Femur (tissue), 1 donor: ENCODE measurements around the gene BMX.
A peak's percentile ranks its signal among the peaks of the same experiment; 100 is the strongest.

Experiments used
- DNase-seq: peaks from one replicate; pipeline ENCODE4 v3.0.0-alpha.2; 2017

The BMX gene

DNA sequence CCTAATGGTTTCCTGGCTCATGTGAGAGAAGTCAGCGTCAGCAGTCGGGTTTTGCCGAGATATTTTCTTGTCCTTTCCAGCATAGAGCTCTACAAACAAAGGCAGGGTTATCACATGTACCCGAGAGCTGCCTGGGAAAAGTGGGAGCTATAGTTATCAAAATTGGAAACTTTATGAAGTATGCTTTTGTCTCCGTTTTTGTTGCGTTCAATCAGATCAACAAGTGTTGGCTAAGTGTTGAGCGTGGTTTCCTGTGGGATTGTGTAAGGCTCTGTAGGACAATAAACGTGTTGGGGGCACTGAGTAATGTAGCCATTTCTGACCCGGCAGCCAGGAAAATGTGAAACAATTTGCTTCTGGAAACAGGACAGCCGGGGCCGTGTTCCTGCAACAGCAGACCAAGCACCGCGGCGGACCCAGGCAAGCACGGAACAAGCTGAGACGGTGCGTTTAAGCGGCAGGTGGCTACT lies at the start of gene BMX:
BMX (plus strand) TSS at position 311 of the 470 bp plus-strand sequence. CDS start 7,547 bp downstream, outside the sequence.
- DNase-seq: peak; percentile 65

DNA sequence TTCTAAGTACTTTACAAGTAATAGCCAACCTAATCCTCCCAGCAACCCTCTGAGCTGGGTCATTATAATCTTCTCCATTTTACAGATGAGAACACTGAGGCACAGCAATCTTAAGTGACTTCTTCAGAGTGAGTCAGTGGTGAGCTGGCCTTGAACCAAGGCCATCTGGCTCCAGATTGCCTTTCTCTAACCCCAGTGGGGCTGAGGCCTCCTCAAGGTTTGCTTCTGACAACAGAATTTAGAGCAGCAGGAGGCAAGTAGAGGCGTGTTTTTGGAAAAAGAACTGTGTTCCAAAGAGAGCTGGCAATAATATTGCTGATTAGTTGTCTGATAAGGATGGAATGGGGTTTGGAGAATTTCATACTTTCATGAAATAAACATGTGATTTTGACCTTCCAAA lies 48.7 kb upstream of the BMX start:
- no peak for DNase-seq

DNA sequence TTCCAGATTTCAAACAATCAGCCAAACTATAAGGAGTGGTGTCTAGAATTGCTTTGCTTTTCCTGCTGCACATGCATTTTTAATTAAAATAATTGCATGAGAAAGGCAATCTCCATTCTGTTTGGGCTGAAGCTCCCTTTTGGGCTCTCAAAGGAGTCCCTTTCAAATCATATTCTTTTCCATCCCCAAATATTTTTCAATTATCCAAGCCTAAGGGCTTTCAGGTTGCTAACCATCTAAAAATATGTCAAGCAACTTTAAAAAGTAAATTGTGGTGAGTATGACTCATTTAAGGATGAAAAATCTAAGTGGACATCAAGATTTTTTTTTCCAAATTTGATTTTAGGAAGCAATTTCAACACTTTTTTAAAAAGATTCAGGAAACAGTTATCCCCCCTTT lies 35.9 kb upstream of the BMX start:
- no peak for DNase-seq

DNA sequence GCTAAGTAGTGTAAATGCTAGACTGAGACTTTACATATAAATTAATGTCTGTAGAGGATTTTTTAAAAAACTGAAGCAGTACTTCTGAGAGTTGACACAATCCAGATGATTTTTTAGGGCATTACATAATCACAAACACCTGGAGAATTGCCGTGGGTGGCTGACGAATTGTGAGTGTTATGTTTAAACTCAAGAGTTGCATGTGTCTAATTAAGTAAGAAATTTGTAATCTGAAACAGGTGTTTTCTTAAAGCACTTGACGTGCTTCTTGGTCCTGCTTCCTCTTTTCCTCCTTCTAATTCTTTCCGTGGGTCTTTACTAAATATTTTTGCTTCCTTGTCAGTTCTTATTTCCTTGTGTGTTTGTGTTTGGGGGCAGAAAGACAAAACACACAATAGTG lies 35.3 kb upstream of the BMX start:
- DNase-seq: no peak

DNA sequence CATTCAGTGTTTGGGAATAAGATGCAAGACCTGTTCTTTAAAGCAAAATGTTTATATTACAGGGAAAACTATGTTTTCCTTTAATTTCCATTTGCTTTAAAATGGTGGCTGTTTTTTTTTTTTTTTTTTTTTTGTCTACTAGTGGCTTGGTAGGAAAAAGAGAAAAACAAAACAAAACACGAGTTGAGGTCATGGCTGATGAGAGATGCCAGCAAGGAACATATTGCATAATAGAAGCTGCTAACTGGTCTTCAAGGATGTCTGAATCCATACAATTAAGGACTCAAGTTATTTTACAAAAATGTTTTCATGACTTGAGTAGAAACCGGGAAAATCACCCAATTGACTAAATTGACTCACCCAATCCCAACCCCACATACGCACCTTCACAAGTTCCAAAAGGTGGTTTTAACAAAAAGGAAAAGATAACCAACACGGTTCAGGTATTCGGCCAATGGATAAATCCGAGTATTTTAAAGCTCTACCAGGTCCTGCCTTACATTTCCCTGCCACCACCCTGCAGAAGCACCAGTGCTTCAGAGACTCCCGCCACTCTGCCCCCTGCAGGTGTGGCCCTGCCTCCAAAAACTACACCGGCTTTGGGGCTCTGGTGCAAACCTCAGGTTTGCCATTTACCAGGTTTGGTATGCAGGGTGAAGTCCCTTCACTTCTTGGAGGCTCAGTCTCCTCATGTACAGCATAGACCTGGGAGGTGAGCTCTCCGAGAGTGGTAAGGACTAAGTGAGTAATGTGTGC lies 34.5 kb upstream of the BMX start:
- no peak for DNase-seq

DNA sequence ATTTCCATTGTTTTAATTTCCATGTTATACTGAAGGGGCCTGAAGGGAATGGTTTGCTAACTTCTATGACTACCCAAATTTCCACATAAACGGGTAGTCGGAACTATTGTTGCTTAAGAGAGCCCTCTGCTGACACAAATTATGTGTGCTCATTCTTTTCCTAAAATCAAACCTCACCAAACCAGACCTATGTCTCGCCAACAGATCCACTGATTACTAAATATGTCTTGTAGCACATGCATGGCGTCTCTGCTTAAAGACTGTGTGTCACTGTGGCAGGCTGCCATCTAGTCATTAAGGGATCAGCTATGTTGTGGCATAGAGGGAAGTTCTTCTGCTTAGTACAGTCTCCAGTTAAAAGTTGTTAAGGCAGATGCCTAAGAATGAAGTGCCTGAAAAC lies 32.6 kb upstream of the BMX start:
- peak; percentile 29 for DNase-seq

DNA sequence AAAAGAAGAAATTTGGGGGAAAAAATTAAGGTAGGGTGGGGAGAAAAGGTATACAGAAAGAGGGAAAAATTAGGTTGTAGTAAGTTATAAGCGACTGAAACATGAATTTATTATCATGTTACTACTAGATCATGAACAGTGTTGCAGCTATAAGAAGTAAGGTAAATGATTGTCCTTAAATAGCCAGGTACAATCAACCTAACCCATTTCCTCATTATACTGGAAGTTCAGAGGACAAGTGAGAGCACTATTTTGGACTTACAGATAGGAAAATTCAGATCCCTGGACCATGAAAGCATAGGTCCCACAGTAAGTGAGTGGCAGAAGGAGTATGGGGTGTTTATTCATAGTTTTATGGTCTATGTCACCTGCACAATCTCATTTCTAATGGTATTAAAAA lies 31.0 kb upstream of the BMX start:
- no peak for DNase-seq

DNA sequence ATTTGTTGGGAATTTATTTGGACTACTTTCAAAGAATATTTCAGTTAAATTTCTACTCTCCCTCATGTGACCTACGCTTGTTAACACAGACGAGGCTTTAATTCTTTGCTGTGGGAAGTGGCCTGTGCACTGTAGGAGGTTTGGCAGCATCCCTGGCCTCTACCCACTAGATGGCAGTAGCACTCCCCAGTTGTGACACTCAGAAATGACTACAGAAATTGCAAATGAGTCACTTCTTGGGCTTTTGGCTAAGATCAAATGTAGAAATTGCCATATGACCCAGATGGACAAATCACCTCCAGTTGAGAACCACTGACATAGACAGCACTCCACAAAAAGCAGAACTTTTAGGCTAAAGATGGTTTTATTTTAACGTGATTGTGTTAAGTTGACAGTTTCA lies 29.6 kb upstream of the BMX start:
- peak; percentile 64 for DNase-seq

DNA sequence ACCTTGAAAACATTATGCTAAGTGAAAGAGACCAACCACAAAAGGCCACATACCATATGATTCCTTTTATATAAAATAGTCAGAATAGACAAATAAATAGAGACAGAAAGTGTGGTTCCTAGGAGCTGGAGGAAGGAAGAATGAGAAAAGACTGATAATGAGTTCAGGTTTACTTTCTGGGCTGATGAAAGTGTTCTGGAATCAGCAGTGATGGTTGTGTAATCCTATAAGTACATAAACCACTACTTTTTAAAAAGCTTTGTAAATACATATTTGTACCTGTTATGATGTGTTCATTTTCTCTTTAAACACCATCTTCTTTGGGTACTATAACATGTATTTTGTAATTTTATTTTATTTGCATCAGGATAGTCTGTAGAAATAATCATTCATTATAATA lies 28.1 kb upstream of the BMX start:
- DNase-seq: no peak

DNA sequence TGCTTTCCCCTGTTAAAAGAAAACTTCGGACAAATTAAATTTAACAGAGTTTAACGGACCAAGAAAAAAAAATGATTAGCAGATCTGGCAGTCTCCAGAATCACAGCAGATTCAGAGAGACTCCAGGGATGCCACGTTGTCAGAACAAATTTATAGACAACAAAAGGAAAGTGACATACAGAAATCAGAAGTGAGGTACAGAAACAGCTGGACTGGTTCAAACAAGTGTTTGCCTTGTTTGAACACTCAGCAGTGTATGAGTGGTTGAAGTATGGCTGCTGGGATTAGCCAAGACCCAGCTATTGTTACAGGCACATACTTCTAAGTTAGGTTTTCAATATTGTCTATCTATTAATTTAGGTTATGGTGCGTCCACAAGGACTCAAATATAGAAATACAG lies 26.6 kb upstream of the BMX start:
- DNase-seq: no peak

DNA sequence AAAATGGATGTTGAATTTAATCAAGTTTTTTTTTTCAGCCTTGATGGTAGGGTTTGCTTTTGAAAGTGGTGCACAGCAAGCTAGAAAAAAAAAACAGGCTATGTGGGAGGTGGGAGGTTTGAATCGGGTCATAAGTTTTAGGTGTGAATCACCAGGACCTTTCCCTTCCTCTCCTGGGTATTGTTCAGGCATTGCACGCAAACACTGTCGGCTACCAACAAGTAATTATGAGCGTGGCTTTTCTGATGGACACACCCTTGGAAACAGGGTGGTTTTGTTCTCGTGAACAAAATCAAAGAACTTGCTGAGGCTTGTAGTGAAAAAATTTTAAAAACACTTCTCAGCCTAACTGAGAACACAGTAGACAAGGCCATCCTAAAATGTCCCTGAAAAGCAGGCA lies 25.6 kb upstream of the BMX start:
- DNase-seq: no peak

DNA sequence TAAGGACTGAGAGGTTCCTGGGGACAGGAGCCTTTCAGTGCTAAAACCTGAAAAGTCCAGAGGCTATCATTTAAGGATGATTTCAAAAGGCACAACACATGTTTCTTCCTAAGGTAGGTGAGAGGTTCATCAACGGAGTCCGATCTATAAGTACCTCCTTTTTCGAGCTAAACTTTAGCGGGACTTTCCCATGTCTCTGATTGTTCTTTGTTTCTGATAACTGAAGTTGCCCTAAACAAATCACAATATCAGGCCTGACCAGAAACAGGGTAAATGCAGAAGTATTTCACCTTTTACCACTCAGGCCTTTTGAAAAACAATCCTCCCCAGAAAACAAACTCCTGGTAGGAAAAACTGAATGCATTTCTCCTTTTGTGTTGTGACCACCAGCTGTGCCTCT lies 25.1 kb upstream of the BMX start:
- no peak for DNase-seq

DNA sequence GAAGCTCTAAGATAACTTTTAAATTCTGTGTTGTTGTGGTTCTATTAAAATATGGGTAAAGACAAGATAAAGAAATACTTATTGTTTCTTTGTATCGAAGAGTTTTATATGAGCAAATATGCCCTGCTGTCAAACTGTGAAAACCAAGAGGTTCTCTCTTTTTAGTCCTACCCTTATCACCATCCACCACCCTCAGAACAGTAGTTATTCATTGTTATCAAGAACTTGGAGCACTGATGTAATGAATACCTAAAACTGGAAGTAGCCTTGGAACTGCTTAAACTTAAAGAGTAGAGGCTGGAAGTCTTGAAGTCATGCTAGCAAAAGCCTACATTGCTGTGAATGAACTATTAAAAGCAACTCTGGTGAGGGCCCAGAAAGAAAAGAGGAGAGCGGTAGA lies 16.7 kb upstream of the BMX start:
- DNase-seq: no peak

DNA sequence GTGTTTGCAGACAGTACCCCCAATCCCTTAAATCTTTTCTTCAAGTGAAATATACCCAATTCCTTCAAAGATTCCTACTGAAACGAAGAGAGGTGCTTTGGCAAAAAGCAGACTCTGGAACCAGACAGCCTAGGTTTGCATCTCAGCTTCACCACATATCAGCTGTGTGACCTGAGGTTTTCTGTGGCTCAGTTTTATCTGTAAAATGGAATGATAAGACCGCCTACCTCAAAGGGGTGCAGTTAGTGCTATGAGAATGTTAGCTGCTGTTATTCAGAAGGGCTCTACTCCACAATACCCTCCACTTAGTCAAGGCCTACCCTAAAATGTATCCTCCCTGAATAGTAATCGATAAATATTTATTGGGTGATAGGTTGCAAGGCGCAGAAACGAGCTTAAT lies 8.1 kb upstream of the BMX start:
- no peak for DNase-seq

DNA sequence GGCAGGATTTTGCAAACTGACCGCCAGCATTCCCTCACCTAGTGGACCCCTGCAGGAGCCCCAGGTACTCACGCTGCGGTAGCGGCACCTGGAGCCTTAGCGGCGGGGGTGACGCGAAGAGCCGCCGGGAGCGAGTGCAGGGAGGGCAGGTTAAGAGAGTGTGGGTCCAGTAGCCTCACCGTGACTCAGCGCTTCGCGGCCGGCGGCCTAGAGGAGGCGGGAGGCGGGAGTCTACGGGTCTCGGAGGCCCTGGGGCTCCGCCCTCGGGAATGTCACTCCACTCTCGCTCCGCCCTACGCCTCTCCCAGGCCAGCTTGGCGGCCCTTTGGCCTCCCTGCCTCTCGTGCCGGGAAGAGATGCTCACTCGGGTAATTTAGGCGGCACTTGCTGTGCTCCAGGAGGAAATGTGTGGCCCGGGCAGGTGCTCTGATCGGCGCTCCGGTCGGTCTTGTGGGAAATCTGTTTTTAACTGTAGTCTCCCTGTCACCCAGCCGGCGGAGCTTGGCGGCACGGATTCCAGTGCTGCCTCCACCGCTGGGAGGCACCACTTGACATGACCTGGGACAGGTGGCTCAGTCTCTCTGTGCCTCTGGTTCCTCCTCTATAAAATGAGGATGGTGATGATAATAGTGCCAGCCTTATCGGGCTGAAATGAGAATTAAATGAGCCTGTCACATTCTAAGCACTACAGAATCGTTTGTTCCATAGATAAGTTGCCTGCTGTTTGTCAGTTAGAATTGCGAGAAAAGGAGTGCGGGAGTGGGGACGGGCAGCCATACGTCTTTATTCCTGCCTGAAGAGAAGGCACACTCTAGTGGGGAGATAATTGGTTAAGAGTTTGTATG lies 7.3 kb upstream of the BMX start, which contains the start of gene PIR:
PIR (minus strand) TSS at position 216 of the 845 bp plus-strand sequence. CDS start 2,076 bp downstream, outside the sequence.
- DNase-seq: peak; percentile 83

DNA sequence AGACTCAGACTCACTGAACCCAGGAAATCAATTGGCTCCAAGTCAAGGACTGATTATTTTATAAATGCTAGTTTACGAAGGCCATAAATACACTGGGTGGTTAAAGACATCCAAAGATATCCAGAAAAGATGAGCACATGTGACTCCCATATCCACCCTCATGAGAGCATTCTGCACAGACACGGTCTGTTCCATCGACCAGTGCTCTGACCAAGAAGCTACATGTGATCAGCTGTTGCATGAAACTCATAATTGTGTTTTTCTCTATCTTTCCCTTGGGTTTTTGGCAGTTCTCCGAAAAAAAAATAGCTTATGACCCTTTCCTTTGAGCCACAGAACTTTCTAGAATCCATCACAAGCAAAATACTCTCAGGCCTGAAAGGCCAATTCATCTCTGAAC lies 4.8 kb upstream of the BMX start:
- no peak for DNase-seq

DNA sequence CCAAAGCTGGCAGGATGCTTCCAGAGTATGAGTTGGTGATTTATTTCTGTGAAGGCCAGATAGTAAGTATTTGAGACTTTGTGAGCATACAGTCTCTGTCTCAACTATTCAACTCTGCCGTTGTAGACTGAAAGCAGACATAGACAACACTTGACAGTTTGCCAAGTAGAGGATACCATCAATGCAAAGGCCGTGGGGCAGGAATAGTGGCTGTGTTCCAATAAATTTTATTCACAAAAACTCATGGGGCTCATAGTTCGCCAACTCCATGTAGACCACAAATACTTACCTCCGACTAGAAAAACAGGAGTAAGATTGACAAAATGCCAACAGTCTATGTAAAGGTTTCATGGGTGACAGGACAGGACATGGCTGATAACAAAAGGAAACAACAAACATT lies 3.8 kb upstream of the BMX start:
- no peak for DNase-seq

DNA sequence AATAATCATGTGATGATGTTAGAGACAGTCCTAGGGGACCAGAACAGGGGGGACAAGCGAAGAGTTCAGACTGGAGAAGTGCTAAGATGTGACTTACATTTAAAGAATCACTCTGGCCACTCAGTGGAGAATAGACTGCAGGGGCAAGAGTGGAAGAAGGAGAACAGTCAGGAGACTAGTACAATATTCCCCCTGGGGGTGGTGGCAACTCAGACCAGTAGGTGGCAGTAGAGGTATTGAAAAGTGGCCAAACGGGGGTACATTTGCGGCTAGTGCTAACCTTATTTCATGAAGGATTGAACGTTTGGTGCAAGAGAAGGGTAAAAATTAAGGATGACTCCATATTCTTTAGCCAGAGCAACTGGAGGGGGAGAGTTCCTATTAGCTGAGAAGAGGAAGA lies 2.7 kb upstream of the BMX start:
- DNase-seq: peak; percentile 24

DNA sequence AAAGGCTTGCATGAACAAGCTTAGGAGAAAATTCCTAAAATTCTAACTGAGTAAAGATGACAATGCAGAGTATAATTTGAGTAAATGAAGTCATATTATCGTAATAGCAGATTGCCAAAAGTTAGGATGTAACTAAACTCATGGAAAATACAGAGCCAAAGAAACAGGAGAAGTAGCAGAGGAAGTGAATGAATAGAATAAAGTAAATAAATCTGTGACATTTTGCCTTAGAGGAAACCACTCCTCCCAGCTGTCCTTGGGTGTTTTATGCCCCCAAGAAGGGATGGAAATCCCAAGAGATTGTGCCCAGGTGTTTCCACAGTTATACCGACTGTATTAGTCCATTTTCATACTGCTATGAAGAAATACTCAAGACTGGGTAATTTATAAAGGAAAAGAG lies 1.9 kb upstream of the BMX start:
- DNase-seq: no peak

DNA sequence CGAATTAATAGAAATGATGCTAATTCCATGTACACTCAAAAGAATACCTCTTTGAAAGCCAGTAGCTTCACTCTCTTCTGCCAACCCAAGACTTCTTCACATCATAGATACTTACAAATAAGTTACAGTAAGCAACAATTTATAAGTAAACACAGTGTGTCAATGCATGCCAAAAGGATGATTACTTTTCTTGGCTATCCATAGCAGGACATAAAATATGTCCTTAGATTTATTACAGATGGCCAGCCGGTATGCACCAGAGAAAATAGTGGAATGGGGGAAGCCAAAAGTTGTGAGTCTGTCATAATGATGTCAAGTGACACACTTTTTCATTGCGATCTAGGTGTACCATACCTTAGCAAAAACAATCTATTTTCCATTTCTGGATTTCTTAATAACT lies 631 bp upstream of the BMX start:
- no peak for DNase-seq

DNA sequence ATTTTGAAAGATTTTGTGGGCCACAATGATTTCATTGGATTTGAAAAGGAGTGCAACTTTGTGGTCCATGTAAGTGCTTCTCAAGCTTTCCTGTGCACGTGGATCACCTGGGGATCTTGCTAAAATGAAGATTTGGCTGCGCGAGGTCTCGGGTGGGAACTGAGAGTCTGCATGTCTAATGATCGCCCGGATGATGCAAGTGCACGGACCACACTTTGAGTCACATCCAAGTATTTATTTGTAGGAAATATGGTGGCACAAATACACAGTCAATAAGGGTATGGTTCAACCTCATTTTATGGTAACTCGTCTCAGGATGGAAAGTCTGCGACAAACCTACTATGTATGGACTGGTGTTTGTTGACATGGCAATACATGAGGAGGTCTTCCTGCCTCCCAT lies 899 bp downstream of the BMX start:
- DNase-seq: no peak

DNA sequence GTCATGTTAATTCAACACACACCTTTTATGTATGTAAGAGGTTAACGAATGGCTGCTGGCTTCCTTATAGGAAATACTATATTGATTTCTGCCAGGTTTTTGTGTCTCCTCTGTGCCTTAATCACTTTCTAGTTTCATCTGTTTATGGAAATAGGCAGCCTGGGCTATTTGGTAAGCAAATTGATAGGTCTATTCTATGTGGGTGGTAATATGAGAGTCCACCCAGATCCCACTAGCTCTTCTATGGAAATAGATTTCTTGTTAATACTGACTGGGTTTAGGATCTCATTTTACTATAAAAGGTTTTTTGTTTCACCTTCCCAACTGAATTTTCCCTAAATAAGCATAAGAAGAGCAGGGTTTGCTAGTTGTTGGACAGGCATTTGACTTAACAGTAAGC lies 4.1 kb downstream of the BMX start:
- DNase-seq: no peak

DNA sequence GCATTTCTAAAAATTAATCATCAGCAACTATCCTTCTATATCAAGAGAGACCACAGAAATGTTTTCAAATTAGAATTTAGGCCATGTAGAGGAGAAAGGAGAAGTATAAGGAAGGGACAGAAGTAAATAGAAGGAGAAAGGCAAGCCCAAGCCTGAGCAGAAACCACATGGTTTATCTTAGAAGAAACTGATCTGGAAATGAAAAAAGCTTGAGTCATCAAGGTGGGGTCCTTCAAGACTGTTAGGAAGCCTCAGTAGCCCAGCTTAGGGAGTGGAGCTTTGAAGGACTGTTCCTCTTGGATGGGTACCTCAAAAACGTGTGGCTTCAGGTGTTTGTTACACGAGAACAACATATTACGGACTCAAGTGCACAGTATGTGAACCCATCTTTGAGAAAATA lies 4.5 kb downstream of the BMX start:
- no peak for DNase-seq

DNA sequence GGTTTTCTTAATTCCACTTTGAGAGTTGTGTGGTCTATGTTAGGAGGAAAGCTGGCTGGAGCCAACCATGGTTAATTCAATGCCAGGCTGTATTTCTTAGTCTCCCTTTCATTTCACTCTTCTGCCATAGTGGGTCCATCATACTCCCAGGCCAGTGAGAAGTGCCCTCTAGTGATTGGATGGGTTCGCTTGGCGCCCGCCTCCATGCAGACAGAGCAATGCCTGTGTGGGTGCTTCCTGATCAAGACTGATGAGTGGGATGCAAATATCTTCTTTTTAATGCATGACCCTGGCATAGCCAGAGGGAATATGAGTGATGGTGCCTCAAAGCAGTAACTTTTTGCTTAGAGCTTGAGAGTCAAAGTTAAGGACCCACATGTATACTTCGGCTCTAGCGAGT lies 6.4 kb downstream of the BMX start:
- no peak for DNase-seq
